HEK293 (cell line): ENCODE measurements around the gene STARD3.
A peak's percentile ranks its signal among the peaks of the same experiment; 100 is the strongest.

Experiments used
- CTCF ChIA-PET: fragments of 350-600 bp; formaldehyde crosslinking; extraction: SDS; loops from one replicate; lab custom pipeline; 2021; ENCODE audit warnings: antibody characterized with exemption; lab: Yijun Ruan, JAX
- POLR2A ChIA-PET: fragments of 300-600 bp; formaldehyde crosslinking; extraction: SDS; loops from one replicate; lab custom pipeline; 2020; ENCODE audit warnings: antibody characterized with exemption, inconsistent platforms; lab: Yijun Ruan, JAX
- H3K27ac ChIP-seq: fragments of 200-500 bp; sonication (Bioruptor generic); 2 replicates; pipeline ENCODE4 v1.5.1; 2014; ENCODE audit warnings: low read depth, low read length, control low read depth, inconsistent platforms; ENCODE audit errors: extremely low read depth
- H3K36me3 ChIP-seq, 2 experiments: fragments of 200-500 bp in 1 of 2; sonication (Bioruptor generic) in 1 of 2; 1 replicate in 1 of 2; 2 replicates in 1 of 2; pipeline ENCODE4 v1.5.1; 2014 to 2017; ENCODE audit warnings: inconsistent platforms in 2 of 2, low read length in 2 of 2; ENCODE audit not compliant: control insufficient read depth in 2 of 2, insufficient read depth in 1 of 2
- H3K4me1 ChIP-seq: fragments of 200-500 bp; sonication (Bioruptor generic); 2 replicates; pipeline ENCODE4 v1.5.1; 2014; ENCODE audit warnings: mild to moderate bottlenecking, low read length, inconsistent platforms; ENCODE audit not compliant: control insufficient read depth, insufficient read depth
- H3K4me3 ChIP-seq: 2 replicates; pipeline ENCODE4 v1.5.1; 2011; ENCODE audit warnings: low read depth, mild to moderate bottlenecking, control low read depth, low read length, moderate library complexity
- H3K9me3 ChIP-seq: fragments of 200-500 bp; sonication (Bioruptor generic); 2 replicates; pipeline ENCODE4 v1.5.1; 2014; ENCODE audit warnings: low read depth, low read length, inconsistent platforms; ENCODE audit not compliant: control insufficient read depth, insufficient read depth
- GLI2 ChIP-seq: fragments of 450-650 bp; formaldehyde crosslinking; IDR thresholded peaks from 2 replicates; pipeline ENCODE4; 2017; ENCODE audit warnings: missing biosample characterization, missing genetic modification characterization, low read depth, borderline replicate concordance
- GLIS1 ChIP-seq: fragments of 450-650 bp; formaldehyde crosslinking; IDR thresholded peaks from 2 replicates; pipeline ENCODE4 v1.5.1; 2016; ENCODE audit warnings: missing biosample characterization, missing genetic modification characterization
- KLF1 ChIP-seq: fragments of 450-650 bp; formaldehyde crosslinking; IDR thresholded peaks from 2 replicates; pipeline ENCODE4 v1.5.1; 2016; ENCODE audit warnings: missing biosample characterization, missing genetic modification characterization
- OSR2 ChIP-seq: fragments of 450-650 bp; formaldehyde crosslinking; IDR thresholded peaks from 2 replicates; pipeline ENCODE4 v1.5.1; 2016; ENCODE audit warnings: missing biosample characterization, missing genetic modification characterization
- SCRT1 ChIP-seq: fragments of 450-650 bp; formaldehyde crosslinking; IDR thresholded peaks from 2 replicates; pipeline ENCODE4 v1.5.1; 2016; ENCODE audit warnings: missing biosample characterization, missing genetic modification characterization, borderline replicate concordance
- SCRT2 ChIP-seq: fragments of 450-650 bp; formaldehyde crosslinking; IDR thresholded peaks from 2 replicates; pipeline ENCODE4 v1.5.1; 2016; ENCODE audit warnings: missing biosample characterization, missing genetic modification characterization
- SP2 ChIP-seq: fragments of 450-650 bp; formaldehyde crosslinking; IDR thresholded peaks from 2 replicates; pipeline ENCODE4 v1.5.1; 2016; ENCODE audit warnings: missing biosample characterization, missing genetic modification characterization
- ZBTB17 ChIP-seq: fragments of 450-650 bp; formaldehyde crosslinking; IDR thresholded peaks from 2 replicates; pipeline ENCODE4 v1.5.1; 2016; ENCODE audit warnings: missing biosample characterization, missing genetic modification characterization
- ZBTB21 ChIP-seq: fragments of 450-650 bp; formaldehyde crosslinking; IDR thresholded peaks from 2 replicates; pipeline ENCODE4 v1.5.1; 2017; ENCODE audit warnings: missing biosample characterization, missing genetic modification characterization
- ZIC2 ChIP-seq: fragments of 450-650 bp; formaldehyde crosslinking; IDR thresholded peaks from 2 replicates; pipeline ENCODE4 v1.5.1; 2016; ENCODE audit warnings: missing biosample characterization, missing genetic modification characterization
- ZNF112 ChIP-seq: fragments of 450-650 bp; formaldehyde crosslinking; IDR thresholded peaks from 2 replicates; pipeline ENCODE4 v1.5.0; 2017; ENCODE audit warnings: missing biosample characterization, missing genetic modification characterization
- ZNF133 ChIP-seq: fragments of 450-650 bp; formaldehyde crosslinking; IDR thresholded peaks from 2 replicates; pipeline ENCODE4 v1.5.1; 2016; ENCODE audit warnings: missing biosample characterization, missing genetic modification characterization
- ZNF138 ChIP-seq: fragments of 450-650 bp; formaldehyde crosslinking; IDR thresholded peaks from 2 replicates; pipeline ENCODE4 v1.5.1; 2016; ENCODE audit warnings: missing biosample characterization, missing genetic modification characterization, borderline replicate concordance
- ZNF157 ChIP-seq: fragments of 450-650 bp; formaldehyde crosslinking; IDR thresholded peaks from 2 replicates; pipeline ENCODE4 v1.5.1; 2016; ENCODE audit warnings: missing biosample characterization, missing genetic modification characterization
- ZNF169 ChIP-seq: fragments of 450-650 bp; formaldehyde crosslinking; IDR thresholded peaks from 2 replicates; pipeline ENCODE4 v1.5.1; 2016; ENCODE audit warnings: missing biosample characterization, missing genetic modification characterization
- ZNF350 ChIP-seq: fragments of 450-650 bp; formaldehyde crosslinking; IDR thresholded peaks from 2 replicates; pipeline ENCODE4 v1.5.0; 2017; ENCODE audit warnings: missing biosample characterization, mild to moderate bottlenecking, missing genetic modification characterization
- ZNF433 ChIP-seq: fragments of 450-650 bp; formaldehyde crosslinking; IDR thresholded peaks from 2 replicates; pipeline ENCODE4 v1.5.1; 2016; ENCODE audit warnings: missing biosample characterization, missing genetic modification characterization, low read depth
- ZNF501 ChIP-seq: fragments of 450-650 bp; formaldehyde crosslinking; IDR thresholded peaks from 2 replicates; pipeline ENCODE4 v1.5.1; 2016; ENCODE audit warnings: missing biosample characterization, missing genetic modification characterization
- ZNF561 ChIP-seq: fragments of 450-650 bp; IDR thresholded peaks from 2 replicates; pipeline ENCODE4 v1.5.1; 2018; ENCODE audit warnings: missing biosample characterization, missing genetic modification characterization, borderline replicate concordance
- ZNF624 ChIP-seq: fragments of 450-650 bp; formaldehyde crosslinking; IDR thresholded peaks from 2 replicates; pipeline ENCODE4 v1.5.1; 2017; ENCODE audit warnings: missing biosample characterization, missing genetic modification characterization
- ZNF776 ChIP-seq: fragments of 450-650 bp; formaldehyde crosslinking; IDR thresholded peaks from 2 replicates; pipeline ENCODE4 v1.5.0; 2017; ENCODE audit warnings: missing biosample characterization, missing genetic modification characterization, borderline replicate concordance
- ZNF843 ChIP-seq: fragments of 450-650 bp; formaldehyde crosslinking; IDR thresholded peaks from 2 replicates; pipeline ENCODE4 v1.5.1; 2016; ENCODE audit warnings: missing biosample characterization, missing genetic modification characterization
- TF ChIP-seq, protein P1 (sequence below): fragments of 450-650 bp; IDR thresholded peaks from 2 replicates; pipeline ENCODE4 v1.5.1; 2018; ENCODE audit warnings: missing biosample characterization, missing genetic modification characterization
- TF ChIP-seq, protein P2 (sequence below): fragments of 450-650 bp; formaldehyde crosslinking; IDR thresholded peaks from 2 replicates; pipeline ENCODE4 v1.5.1; 2016; ENCODE audit warnings: missing biosample characterization, missing genetic modification characterization

STARD3 gene

GRCh38 chr17:39626171-39627046, 10.5 kb upstream of the STARD3 start, which contains the start of gene PPP1R1B (continued):
- TF ChIP-seq SP2 (tag by site-specific recombination) (0 out of 2 replicates have a peak, but pooled peaks have one; percentile 1), ZIC2 (tag by site-specific recombination) (peak; percentile 82), ZNF138 (tag by site-specific recombination) (no peak), ZBTB17 (tag by site-specific recombination) (no peak), ZNF561 (tag by site-specific recombination) (no peak), ZNF843 (tag by site-specific recombination) (no peak), ZNF624 (tag by site-specific recombination) (no peak), KLF1 (tag by site-specific recombination) (peak; percentile 12; the same call in 1 of the 2 replicates)

DNA sequence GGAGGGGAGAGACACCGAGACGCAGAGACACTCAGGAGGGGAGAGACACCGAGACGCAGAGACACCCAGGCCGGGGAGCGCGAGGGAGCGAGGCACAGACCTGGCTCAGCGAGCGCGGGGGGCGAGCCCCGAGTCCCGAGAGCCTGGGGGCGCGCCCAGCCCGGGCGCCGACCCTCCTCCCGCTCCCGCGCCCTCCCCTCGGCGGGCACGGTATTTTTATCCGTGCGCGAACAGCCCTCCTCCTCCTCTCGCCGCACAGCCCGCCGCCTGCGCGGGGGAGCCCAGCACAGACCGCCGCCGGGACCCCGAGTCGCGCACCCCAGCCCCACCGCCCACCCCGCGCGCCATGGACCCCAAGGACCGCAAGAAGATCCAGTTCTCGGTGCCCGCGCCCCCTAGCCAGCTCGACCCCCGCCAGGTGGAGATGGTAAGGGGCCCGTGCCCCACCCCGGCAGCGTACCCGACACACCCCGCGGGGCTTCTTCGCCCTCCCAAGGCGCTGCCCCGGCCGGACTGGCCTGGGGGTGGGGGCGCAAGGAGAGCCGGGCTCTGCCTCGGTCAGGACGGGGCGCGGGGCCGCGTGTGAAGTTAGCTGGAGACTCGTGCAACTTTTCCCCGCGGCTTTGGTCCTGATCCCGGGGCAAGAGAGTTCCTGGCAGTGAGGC, 9.8 kb upstream of the STARD3 start:
- H3K4me3 ChIP-seq: peak overlapping the region; percentile 10; the same call in 1 of the 2 replicates
- H3K27ac ChIP-seq: no peak overlapping the region
- no peaks in the 10 kb centered on the region for H3K36me3 ChIP-seq
- POLR2A ChIA-PET: interaction anchor here (0.5 to 3.7 kb wide), 6 partner anchors 10 to 468 kb away, joined by 3 to 12 read pairs (median 4); partner anchors contain the start of genes ERBB2 and STARD3
- H3K9me3 ChIP-seq: no peaks in the 10 kb centered on the region
- CTCF ChIA-PET: interaction anchor here (0.6 to 11.8 kb wide), 8 partner anchors 8 to 353 kb away, joined by 3 to 475 read pairs (median 6); partner anchors contain the start of gene PNMT
- H3K4me1 ChIP-seq: peaks cover 3% of the 10 kb centered on the region; the same call in 1 of the 2 replicates
- TF ChIP-seq, protein P1, sequence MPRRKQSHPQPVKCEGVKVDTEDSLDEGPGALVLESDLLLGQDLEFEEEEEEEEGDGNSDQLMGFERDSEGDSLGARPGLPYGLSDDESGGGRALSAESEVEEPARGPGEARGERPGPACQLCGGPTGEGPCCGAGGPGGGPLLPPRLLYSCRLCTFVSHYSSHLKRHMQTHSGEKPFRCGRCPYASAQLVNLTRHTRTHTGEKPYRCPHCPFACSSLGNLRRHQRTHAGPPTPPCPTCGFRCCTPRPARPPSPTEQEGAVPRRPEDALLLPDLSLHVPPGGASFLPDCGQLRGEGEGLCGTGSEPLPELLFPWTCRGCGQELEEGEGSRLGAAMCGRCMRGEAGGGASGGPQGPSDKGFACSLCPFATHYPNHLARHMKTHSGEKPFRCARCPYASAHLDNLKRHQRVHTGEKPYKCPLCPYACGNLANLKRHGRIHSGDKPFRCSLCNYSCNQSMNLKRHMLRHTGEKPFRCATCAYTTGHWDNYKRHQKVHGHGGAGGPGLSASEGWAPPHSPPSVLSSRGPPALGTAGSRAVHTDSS (tag by site-specific recombination): no peak
- no peak for TF ChIP-seq ZNF350 (tag by site-specific recombination)
- no peak for TF ChIP-seq ZNF133 (tag by site-specific recombination)
- no peak for TF ChIP-seq ZNF776
- no peak for TF ChIP-seq ZNF501 (tag by site-specific recombination)
- TF ChIP-seq ZNF169 (tag by site-specific recombination): no peak
- TF ChIP-seq, protein P2, sequence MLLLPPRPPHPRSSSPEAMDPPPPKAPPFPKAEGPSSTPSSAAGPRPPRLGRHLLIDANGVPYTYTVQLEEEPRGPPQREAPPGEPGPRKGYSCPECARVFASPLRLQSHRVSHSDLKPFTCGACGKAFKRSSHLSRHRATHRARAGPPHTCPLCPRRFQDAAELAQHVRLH (tag by site-specific recombination): no peak
- TF ChIP-seq ZNF157: no peak
- no peak for TF ChIP-seq ZNF433

GRCh38 chr17:39627712-39628516, 9.0 kb upstream of the STARD3 start:
- TF ChIP-seq ZBTB21 (no peak), OSR2 (tag by site-specific recombination) (no peak), ZNF112 (no peak), ZNF501 (tag by site-specific recombination) (no peak), KLF1 (tag by site-specific recombination) (peak; percentile 36; the same call in 1 of the 2 replicates), SCRT1 (peak; percentile 84), GLI2 (no peak), SCRT2 (peak; percentile 95), ZIC2 (tag by site-specific recombination) (peak; percentile 67), GLIS1 (peak; percentile 81)
- H3K4me3 ChIP-seq: no peak overlapping the region
- ChIA-PET POLR2A (interaction anchor here (0.6 to 3.7 kb wide), 5 partner anchors 9 to 467 kb away, joined by 3 to 12 read pairs (median 4); partner anchors contain the start of genes ERBB2 and STARD3), CTCF (interaction anchor here (0.6 to 14.6 kb wide), 10 partner anchors 6 to 421 kb away, joined by 3 to 475 read pairs (median 4); partner anchors contain the start of gene PNMT)
- no peaks in the 10 kb centered on the region for H3K9me3 ChIP-seq
- no peak overlapping the region for H3K27ac ChIP-seq
- H3K4me1 ChIP-seq: peaks cover 7% of the 10 kb centered on the region
- H3K36me3 ChIP-seq: no peaks in the 10 kb centered on the region
